OCI-M2 (cell line): ENCODE results near the gene TAGAP.
A peak's percentile ranks its signal among the peaks of the same experiment; 100 is the strongest.
"Not testable (repeated sequence)": the region's sequence is repeated elsewhere in the genome, so short reads cannot be mapped to it uniquely, and the experiment has no call there.

ENCODE experiments used
- DNase-seq: peaks from one replicate; lab custom pipeline; 2025; ENCODE audit not compliant: unreplicated experiment; lab: John Stamatoyannopoulos, UW

Gene TAGAP

DNA sequence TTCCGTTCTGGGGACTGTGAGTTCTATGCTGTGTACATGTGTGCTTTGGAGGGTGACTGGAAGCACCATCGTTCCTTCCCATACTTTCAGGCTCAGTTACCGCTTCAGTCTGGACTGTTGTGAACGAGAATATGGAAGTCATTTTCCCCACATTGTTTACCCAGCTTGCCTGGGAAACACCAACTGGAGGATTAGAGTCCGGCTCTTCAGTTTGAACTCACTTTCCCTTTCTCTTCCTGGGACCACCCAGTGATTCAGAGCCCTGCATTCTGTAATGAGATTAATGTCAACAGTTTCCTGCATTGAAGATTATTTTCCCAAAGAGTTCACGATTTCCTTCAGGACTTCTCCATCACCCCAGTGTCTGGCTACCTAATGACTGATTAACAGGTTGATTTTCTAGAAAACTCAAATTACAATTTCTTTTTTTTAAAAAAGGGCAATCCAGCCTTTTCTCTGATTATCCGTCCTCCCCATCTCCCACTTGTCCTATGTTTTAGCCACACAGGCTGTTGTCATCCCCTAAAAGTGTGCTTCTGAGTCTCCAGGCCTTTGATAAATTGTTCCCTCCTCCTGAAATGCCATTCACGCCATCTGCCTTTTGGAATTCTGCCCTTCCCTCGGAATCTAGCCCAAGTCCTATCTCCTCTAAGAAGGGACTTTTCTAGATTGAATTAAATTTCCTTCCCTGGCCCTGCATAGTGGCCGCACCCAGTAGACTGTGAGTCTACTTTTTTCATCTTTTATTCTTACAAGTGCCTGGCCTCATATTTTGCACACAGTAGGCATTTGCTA is 3.3 kb upstream of the TAGAP start:
- DNase-seq: no peak

DNA sequence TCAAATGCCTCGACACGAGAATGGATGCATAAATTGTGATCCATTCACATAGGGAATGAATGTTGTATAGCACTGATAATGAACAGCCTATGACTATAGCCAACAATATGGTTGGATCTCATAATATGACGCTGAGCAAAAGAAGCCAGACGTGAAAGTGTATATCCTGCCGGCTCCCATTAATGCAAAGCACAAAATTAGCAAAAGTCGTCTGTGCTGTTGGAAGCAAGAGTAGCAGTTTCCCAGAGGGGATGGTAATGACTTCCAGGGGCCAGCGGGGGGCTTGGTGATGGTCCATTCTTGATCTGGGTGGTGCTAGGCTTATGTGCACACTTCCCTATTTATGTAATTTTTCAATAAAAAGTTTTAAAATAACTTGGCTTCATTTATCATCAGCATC is 1.0 kb upstream of the TAGAP start:
- no peak for DNase-seq

DNA sequence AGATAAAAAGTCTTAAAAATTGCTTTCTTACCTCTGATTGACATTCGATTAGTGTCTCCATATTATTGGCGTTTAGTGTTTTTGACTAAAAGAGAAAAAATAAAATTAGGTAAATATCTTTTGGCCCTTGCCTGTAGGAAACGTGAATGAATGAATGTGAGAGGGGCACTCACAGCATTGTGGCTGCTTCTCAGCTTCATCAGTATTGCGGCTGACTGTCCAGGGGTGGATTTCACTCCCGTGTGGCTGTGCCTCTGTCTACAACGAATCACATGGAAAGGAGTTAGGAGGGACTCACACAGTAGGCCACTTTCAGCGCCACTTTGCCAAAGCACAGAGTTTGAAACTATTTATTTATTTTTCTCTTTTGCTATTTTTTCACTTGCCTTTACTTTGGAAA is 844 bp downstream of the TAGAP start:
- DNase-seq: no peak

DNA sequence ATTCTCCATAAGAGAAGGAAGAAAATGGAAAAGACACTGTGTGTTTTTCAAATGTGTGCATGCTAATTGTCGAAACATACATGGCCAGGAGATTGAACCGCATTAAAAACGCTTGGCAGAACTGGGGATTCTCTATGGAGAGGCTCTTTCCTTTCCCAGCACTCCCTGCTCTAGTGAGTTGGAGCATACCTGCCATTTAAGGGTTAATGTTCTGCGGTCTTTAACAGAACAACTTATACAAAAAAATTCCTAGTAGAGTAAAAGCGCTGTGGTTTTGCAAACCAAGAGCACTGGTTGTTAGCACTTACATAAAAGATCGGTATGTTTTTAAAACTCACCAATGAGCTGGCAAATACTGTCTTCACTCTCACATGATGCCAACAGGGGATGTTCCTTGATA is 1.5 kb downstream of the TAGAP start:
- DNase-seq: no peak

DNA sequence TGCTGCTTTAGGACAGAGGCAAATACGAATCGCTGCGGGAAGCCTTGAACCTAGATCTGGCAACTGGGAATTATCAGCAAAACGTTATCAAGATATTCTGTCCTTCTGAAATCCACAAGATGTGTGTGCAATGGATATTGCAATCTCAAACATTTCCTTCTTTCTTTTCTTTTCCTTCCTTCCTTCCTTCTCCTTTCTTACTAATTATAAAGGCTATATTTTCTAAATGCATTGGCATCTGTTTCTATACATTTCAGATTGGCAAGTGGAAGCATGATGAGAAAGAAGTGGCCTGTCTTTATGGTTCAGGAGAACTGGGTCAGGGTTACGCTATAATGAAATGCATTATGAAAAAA is 2.0 kb downstream of the TAGAP start:
- no peak for DNase-seq

DNA sequence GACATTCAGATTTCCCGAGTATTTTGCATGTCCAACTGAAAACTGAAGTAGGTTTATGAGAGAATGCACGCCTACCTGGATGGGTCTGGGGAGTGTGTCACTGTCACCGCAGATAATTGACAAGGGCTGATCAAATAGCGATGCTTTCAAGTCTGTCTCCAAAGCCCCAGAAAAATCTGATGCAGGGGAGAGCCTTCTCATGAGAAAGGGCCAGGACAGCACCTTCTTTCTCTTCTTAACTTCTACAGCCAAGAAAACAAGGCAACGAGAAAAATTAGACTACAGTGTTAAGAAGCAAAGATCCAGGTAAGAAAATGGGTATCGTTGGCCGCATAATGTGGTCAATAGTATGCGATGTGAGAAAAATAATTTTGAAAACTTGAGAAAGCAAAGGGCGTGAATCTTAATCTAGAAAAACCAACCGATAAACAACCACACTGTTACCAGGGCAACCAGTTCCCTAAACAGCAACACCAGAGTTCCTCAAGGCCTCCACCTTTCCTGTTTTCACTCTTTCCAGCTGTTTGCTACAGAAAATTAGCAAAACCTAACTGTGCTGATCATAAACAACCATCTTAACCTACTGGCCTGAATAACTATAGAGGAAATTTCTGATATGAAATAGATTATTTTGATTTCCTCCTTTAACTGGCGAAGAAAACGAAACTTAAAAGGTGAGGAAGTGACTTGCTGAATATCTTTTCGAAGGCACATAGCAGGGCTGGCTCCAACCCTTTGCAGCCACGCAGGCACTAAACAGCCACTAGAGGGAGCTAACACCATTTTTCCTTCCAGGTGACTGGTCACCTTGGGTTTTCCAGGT is 2.6 kb downstream of the TAGAP start:
- peak; percentile 38 for DNase-seq

DNA sequence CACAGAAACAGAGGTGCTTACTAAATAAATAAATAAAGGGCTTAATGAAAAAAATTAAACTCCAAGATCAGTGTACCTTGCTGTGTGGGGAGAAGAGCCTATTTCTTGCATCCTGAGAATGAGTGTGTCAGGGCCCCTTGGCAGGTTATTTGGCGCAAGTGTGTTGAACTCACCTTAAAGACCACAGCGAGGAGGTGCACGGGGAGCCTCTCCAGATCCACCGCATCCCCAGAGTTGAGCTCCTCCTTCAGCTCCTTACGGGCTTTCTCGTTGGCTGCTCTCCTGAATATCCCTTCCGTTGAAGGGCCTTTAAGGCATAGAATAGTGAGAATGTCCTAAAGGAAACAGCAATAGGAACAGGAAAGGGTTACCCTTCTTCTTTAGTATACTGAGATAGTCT is 3.6 kb downstream of the TAGAP start:
- DNase-seq: no peak

DNA sequence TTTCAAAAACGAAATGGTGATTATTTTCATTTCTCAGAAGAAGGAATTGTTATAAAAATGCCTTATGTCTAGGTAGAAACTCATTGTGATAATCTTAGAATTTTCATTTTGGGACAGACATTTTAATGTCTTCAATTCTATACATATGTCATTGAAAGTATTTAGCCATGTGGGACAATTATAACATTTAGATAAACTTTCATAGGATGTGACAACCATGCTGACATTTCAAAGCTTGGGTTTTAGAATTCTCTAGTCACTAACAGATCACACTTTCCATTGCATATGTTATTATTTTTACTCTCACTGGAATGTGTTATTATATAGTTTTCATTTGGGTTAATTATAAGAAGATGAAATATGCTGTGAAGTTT is 4.9 kb downstream of the TAGAP start:
- DNase-seq: no peak

DNA sequence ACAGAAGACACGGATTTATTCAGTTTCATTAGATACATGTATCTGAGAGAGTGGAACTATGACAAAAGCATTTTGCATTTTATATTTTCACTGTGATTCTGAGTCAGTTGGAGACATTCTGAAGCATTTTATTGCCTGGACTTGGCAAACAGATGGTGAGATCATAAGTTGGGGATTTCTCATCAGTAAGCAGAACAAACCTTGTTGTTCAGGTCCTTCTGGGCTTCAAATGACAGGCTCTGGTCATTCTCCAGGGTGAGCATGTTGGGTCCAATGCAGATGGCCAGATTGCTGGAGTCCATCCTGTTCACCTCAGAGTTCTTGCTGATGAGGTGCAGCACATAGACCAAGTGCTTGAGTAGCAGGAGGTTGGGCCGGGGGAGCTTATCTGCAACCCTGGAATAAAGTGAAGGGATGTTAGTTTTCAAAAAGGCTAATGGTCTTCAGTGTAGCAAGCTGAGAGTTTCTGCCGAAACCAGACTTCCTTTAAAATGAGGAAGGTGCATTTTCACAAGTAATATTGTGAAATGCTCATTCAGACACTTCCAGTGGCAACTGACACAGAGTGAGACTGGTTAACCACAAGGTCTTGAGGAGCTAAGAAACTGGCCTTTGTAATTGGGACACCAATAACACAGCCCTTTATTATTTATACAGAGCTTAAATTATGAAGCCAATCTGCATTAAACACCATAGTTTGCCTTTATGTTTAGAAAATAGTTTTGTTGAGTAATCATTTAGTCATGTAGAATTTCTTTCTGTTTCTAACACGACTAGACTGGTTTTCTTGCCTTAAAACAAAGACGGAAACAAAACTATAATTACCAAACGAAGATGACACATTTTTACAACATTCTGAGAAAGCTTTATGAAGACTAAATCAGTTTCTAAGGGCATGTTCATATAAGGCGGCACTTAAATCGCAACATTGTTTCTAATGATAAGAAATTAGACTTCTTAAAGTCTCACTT is 5.6 kb downstream of the TAGAP start:
- no peak for DNase-seq

DNA sequence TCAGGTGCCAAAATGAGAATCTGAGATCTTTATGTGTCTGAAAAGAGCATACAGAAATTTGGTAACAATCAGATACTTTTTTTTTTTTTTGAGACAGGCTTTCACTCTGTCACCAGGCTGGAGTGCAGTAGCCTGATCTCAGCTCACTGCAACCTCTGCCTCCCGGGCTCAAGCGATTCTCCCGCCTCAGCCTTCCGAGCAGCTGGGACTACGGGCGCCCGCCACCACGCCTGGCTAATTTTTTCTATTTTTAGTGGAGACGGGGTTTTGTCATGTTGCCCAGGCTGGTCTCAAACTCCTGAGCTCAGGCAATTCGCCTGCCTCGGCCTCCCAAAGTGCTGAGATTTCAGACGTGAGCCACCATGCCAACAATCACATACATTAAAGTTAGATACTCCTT is 6.5 kb downstream of the TAGAP start:
- DNase-seq: not testable (repeated sequence)

DNA sequence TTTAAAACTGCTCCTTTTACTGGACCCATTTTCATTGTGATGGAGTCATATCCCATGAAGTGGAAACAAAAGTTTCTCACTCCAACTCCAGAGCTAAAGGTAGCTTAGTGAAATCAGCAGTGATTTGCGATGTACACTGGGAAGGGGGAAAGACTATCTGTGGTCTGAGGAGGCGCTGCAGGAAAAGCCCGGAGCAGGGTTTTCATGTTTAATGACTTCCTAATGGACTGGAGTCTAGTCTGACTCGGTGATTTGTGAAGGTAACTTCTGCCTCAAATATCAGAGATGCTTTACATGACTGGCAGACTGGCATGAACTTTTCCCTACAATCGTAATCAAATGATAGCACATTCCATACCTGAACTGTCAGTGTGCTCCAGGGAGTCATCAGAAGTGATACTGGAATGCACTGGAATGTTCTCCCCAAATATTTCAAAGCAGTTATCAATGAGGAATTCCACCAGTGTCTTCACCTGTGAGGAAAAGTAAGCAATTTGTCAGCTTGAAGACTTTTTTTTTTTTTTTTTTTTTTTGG is 7.0 kb downstream of the TAGAP start:
- DNase-seq: no peak

DNA sequence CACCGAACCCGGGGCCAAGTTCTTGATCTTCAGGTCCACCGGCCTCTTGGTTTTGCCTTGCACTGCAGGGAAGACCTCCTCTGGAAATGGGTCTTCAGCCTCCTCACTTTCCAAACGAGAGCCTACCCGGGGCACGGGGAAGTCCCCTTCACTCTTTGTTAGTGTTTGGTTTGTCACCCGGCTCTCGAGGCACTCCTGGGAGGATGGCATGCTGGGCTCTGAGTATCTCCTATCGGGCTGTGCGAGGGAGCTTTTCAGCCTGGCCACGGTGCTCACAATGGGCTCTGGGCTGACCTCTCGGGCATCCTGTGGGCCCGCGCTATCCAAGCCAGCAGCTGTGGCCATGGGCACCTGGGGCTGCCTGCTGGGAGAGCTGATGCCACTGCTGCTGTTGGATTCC is 8.1 kb downstream of the TAGAP start:
- DNase-seq: no peak

DNA sequence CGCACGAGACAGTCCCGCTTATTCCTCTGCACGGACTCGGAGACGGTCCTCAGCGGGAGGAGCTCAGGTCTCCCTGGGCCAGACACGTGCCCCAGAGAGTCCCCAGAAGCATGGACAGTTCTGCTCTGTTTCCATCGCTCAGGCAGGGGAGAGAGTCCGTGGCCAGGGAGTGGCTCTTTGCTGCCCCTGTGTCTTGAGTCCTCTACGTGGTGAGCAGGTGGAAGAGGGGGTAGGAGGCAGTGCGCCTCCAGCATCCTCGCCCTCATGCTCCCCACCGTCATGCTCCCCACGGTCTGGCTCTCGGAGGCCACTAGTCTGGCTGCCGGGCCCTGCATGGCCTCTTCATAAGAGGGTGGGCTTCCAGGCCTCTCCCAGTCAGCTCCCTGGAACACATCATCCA is 8.9 kb downstream of the TAGAP start:
- no peak for DNase-seq

DNA sequence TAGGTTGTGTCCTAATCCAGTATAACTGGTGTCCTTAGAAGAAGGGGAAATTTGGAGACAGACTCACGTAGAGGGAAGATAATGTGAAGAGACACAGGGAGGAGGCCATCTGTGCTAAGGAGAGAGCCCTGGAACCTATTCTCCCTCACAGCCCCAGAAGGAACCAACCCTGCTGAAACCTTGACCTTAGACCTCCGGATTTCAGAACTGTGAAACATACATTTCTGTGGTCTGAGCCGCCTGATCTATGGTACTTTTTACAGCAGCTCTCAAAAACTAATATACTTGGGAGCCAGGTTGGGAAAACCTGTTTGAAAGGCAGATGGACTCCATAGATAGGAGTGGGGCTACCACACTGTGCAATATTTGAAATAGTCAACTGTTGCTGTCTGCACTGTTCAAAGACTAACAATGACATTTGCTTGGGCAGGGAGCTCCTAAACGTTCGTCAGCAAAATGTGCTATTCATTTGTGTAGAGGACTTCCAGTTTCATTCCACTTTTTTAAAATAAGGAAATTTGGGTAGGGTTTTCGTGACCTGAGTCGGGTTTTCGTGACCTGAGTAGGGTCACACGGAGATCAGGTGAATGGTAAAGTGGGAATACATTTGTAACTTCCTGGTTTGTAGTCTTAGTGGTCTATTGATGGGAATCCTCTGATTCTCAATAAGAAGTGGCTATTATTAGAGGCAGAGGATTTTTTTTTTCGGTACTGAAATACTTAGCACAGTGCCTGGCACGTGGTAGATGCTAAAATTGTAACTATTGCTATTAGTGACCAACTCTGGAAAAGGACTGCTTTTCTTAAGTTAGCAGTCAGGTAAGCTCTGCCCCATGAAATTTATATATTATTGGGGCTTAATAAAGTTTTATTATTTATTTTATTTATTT is 11.4 kb downstream of the TAGAP start:
- DNase-seq: no peak

DNA sequence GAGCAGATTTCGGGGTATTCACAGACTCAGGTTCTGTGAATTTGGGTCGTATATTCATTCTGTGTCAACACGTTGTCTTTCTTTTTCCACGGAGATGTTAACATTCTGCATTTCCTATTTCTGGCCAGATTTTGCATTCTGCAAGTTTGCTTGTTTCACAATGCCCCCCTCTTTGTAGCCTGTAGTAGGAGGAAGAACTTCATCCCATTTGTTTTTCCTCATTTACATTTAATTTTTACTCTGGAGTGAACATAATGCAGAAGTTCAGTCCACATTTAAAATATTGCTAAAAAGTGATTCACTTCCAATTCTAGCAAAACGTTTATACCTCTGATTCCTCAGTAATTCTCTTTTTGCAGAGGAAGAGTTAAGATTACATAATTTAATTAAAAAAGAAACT is 12.9 kb downstream of the TAGAP start:
- no peak for DNase-seq

DNA sequence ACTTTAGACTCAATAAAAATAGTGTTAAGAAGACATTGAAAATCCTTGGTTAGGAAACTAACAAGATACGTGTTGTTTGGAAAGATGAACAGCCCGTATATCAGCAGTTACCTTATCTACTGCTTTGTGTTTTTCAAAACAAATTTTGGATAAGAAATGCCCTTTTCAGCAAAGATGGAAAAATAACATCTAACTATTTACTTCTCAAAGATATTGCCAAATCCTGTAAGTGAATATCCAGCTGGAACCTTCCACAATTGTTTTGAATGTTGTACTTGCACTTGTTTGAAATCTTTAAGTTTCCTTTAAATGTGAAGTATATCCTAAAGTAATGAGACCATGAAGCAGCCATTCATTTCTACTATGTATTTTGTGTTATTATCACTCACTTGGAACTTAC is 14.6 kb downstream of the TAGAP start:
- DNase-seq: no peak

DNA sequence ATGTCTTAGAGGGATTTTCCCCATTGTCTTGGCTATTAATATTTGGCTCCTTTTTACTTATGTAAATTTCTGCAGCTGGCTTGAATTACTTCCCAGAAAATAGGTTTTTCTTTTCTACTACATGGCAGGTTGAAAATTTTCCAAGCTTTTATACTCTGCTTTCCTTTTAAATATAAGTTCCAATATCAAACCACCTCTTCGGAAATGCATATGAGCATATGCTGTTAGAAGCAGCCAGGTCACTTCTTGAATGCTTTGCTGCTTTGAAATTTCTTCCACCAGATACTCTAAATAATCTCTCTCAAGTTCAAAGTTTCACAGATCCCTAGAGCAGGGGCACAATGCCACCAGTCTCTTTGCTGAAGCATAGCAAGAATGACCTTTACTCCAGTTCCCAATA is 19.6 kb downstream of the TAGAP start:
- not testable (repeated sequence) for DNase-seq

DNA sequence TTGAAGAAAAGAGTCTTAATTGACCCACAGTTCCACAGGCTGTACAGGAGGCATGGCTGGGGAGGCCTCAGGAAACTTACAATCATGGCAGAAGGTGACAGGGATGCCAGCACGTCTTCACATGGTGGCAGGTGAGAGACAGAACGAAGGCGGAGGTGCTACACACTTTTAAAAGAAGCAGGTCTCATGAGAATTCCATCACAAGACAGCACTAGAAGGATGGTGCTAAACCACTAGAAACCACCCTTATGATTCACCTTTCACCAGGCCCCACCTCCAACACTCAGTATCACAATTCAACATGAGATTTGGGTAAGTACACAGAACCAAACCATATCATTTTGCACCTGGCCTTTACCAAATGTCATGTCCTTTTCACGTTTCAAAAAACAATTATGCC is 20.9 kb downstream of the TAGAP start:
- DNase-seq: no peak

DNA sequence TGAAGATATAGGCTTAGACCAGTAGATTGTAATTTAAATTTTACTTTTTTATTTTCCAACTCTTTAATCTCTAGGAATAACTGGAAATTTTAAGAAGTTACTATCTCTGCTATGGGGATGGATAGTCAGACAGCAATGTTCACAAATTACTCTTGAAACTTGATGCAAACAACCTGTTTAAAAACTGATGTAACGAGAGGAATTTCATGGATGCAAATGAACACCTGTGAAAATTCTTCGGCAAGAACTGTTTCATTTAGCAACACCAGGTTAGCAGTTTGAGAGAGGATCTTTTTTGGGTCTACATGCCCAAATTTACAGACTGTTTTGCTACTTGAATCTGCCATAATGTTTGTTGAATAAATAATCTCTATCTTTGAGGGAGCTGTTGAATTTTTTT is 24.8 kb downstream of the TAGAP start:
- DNase-seq: no peak
